IMR-90 (cell line): Measurements from ENCODE around the gene LARP4B.
"Not testable (repeated sequence)": the region's sequence is repeated elsewhere in the genome, so short reads cannot be mapped to it uniquely, and the experiment has no call there.

Experiments used
- BHLHE40 ChIP-seq: fragments of 150-350 bp; IDR thresholded peaks from 2 replicates; pipeline ENCODE4 v1.6.1; 2016; ENCODE audit warnings: mild to moderate bottlenecking, low read depth, low read length
- CEBPB ChIP-seq: IDR thresholded peaks from 2 replicates; pipeline ENCODE4 v1.6.1; 2012; ENCODE audit warnings: low read depth, low read length, improper control_type of control experiment
- CHD1 ChIP-seq: IDR thresholded peaks from 2 replicates; pipeline ENCODE4 v1.6.1; 2012; ENCODE audit warnings: low read depth, low read length, improper control_type of control experiment
- FOS ChIP-seq: fragments of 150-350 bp; IDR thresholded peaks from 2 replicates; pipeline ENCODE4 v1.6.1; 2016; ENCODE audit warnings: low read depth, low read length
- MAFK ChIP-seq: IDR thresholded peaks from 2 replicates; pipeline ENCODE4 v1.6.1; 2012; ENCODE audit warnings: low read depth, low read length, improper control_type of control experiment
- MAZ ChIP-seq: IDR thresholded peaks from 2 replicates; pipeline ENCODE4 v1.6.1; 2012; ENCODE audit warnings: low read depth, mild to moderate bottlenecking, low read length, improper control_type of control experiment, moderate library complexity, borderline replicate concordance
- MXI1 ChIP-seq: IDR thresholded peaks from 2 replicates; pipeline ENCODE4 v1.6.1; 2012; ENCODE audit warnings: low read depth, mild to moderate bottlenecking, low read length, moderate library complexity, borderline replicate concordance
- POLR2A ChIP-seq: IDR thresholded peaks from 2 replicates; pipeline ENCODE4 v1.6.1; 2012; ENCODE audit warnings: mild to moderate bottlenecking, low read depth, low read length
- RAD21 ChIP-seq: IDR thresholded peaks from 2 replicates; pipeline ENCODE4 v1.6.1; 2012; ENCODE audit warnings: low read length, improper control_type of control experiment
- RCOR1 ChIP-seq: IDR thresholded peaks from 2 replicates; pipeline ENCODE4 v1.6.1; 2012; ENCODE audit warnings: mild to moderate bottlenecking, low read length, improper control_type of control experiment; ENCODE audit not compliant: insufficient replicate concordance
- RFX5 ChIP-seq: IDR thresholded peaks from 2 replicates; pipeline ENCODE4 v1.8.0; 2012; ENCODE audit warnings: low read depth, mild to moderate bottlenecking, low read length, moderate library complexity
- SMC3 ChIP-seq: fragments of 150-350 bp; IDR thresholded peaks from 2 replicates; pipeline ENCODE4 v1.6.1; 2016; ENCODE audit warnings: low read depth, mild to moderate bottlenecking, antibody characterized with exemption, low read length, moderate library complexity
- TF ChIP-seq, protein P1 (sequence below): conservative IDR thresholded peaks from 2 replicates; pipeline ENCODE4 v1.5.1; 2012; ENCODE audit warnings: mild to moderate bottlenecking, low read depth, low read length, improper control_type of control experiment
- TF ChIP-seq, protein P2 (sequence below): fragments of 150-350 bp; IDR thresholded peaks from 2 replicates; pipeline ENCODE4 v1.6.1; 2017; ENCODE audit warnings: mild to moderate bottlenecking, antibody characterized with exemption, low read length, low read depth

DNA sequence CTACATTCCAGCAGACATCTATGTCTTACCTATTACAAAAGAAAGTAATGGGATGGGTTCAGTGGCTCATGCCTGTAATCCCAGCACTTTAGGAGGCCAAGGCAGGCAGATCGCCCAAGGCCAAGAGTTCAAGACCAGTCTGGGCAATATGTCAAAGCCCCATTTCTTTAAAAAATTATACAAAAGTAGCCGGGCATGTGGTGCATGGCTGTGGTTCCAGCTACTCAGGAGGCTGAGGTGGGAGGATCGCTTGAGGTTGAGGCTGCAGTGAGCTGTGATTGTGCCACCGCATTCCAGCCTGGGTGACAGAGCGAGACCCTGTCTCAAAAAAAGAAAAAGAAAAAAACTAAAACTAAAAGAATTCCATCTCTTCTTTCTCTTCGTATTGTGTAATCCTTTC, 2.7 kb upstream of the LARP4B start:
- TF ChIP-seq, protein P1, sequence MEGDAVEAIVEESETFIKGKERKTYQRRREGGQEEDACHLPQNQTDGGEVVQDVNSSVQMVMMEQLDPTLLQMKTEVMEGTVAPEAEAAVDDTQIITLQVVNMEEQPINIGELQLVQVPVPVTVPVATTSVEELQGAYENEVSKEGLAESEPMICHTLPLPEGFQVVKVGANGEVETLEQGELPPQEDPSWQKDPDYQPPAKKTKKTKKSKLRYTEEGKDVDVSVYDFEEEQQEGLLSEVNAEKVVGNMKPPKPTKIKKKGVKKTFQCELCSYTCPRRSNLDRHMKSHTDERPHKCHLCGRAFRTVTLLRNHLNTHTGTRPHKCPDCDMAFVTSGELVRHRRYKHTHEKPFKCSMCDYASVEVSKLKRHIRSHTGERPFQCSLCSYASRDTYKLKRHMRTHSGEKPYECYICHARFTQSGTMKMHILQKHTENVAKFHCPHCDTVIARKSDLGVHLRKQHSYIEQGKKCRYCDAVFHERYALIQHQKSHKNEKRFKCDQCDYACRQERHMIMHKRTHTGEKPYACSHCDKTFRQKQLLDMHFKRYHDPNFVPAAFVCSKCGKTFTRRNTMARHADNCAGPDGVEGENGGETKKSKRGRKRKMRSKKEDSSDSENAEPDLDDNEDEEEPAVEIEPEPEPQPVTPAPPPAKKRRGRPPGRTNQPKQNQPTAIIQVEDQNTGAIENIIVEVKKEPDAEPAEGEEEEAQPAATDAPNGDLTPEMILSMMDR = not testable (repeated sequence)
- TF ChIP-seq RCOR1, RFX5, POLR2A, MAZ, MXI1, CEBPB, MAFK, FOS, SMC3, CHD1, RAD21, BHLHE40: not testable (repeated sequence)
- TF ChIP-seq, protein P2, sequence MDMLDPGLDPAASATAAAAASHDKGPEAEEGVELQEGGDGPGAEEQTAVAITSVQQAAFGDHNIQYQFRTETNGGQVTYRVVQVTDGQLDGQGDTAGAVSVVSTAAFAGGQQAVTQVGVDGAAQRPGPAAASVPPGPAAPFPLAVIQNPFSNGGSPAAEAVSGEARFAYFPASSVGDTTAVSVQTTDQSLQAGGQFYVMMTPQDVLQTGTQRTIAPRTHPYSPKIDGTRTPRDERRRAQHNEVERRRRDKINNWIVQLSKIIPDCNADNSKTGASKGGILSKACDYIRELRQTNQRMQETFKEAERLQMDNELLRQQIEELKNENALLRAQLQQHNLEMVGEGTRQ = not testable (repeated sequence)
